Muscle layer of colon (tissue), 2 donors: Measurements from ENCODE around the gene NDUFS3.

ENCODE experiments used
- H3K27ac ChIP-seq: one replicate; pipeline ENCODE4 v1.7.0; 2013; ENCODE audit warnings: low read depth, mild to moderate bottlenecking, low read length, moderate library complexity
- H3K27me3 ChIP-seq, 2 donors: one replicate each; pipeline ENCODE4 v1.7.0; 2013; ENCODE audit warnings: low read length in 2 of 2, mild to moderate bottlenecking in 2 of 2; ENCODE audit not compliant: insufficient read depth in 2 of 2, control insufficient read depth in 1 of 2
- H3K36me3 ChIP-seq: one replicate; pipeline ENCODE4 v1.7.0; 2013; ENCODE audit warnings: mild to moderate bottlenecking, low read length; ENCODE audit not compliant: insufficient read depth
- H3K4me1 ChIP-seq: one replicate; pipeline ENCODE4 v1.7.0; 2013; ENCODE audit warnings: mild to moderate bottlenecking, low read length; ENCODE audit not compliant: insufficient read depth
- H3K4me3 ChIP-seq, 2 donors: one replicate each; pipeline ENCODE4 v1.7.0; 2013; ENCODE audit warnings: low read length in 2 of 2, low read depth in 1 of 2, mild to moderate bottlenecking in 1 of 2, moderate library complexity in 1 of 2
- H3K9ac ChIP-seq: one replicate; pipeline ENCODE4 v1.7.0; 2013; ENCODE audit warnings: low read length
- H3K9me3 ChIP-seq: one replicate; pipeline ENCODE4 v1.7.0; 2013; ENCODE audit warnings: mild to moderate bottlenecking, low read length
- donor health status: abdominal sarcoma.
- donor health status: Adenocarcinoma of cecum.

NDUFS3 gene

DNA sequence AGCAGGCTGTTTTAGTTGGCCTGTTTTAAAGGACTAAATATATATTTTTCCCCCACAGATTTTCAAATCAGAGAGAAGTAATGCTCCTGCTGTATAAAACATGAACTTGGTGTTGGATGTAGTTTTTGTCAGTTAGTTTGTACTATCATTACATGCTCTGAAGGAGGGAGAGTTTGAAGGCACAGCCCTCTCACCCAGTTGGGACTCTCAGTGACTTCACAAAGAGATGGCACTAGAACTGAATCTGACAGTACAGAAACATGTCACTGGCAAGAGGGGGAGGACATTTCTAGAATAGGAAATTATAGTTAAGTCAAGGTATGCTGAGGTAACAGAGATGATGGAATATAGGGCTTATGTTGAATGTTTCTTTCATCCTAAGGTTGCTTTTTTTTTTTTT is 36.4 kb downstream of the NDUFS3 start:
- no peaks in the 10 kb centered on the region for H3K9me3 ChIP-seq
- peaks cover 11% of the 10 kb centered on the region for H3K36me3 ChIP-seq
- no peak overlapping the region for H3K9ac ChIP-seq
- H3K27me3 ChIP-seq = no peaks in the 10 kb centered on the region
- H3K4me3 ChIP-seq = no peak overlapping the region
- no peak overlapping the region for H3K27ac ChIP-seq
- H3K4me1 ChIP-seq = no peaks in the 10 kb centered on the region

GRCh38 chr11:47616726-47617416 is 38.0 kb downstream of the NDUFS3 start:
- Histone ChIP-seq H3K9ac (no peak overlapping the region), H3K4me3 (no peak overlapping the region), H3K27me3 (no peaks in the 10 kb centered on the region), H3K4me1 (no peaks in the 10 kb centered on the region), H3K36me3 (peaks cover 21% of the 10 kb centered on the region), H3K9me3 (no peaks in the 10 kb centered on the region), H3K27ac (no peak overlapping the region)

DNA sequence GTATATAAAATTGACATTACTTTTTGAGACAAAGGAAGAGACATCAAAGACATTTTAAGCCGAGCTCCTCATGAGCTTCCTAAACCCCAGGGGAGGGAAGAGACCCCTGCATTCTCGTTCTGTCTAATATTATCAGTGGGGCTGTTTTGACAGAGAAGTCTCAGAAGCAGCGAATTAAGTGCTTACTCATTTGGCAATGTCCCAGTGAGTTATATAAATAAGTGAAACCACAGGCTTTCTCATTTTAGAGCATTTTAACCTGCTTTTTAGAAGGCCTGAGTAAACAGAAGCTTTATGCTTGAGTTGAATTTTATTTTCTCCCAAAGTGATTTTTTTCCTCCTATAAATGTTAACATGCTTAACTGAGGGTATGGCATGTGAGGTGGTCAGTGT is 38.5 kb downstream of the NDUFS3 start:
- H3K4me1 ChIP-seq = no peaks in the 10 kb centered on the region
- no peak overlapping the region for H3K9ac ChIP-seq
- no peak overlapping the region for H3K4me3 ChIP-seq
- H3K36me3 ChIP-seq = peaks cover 26% of the 10 kb centered on the region
- no peaks in the 10 kb centered on the region for H3K27me3 ChIP-seq
- H3K9me3 ChIP-seq = no peaks in the 10 kb centered on the region
- no peak overlapping the region for H3K27ac ChIP-seq

- Histone ChIP-seq H3K4me3 (no peak overlapping the region), H3K27ac (no peak overlapping the region), H3K27me3 (no peaks in the 10 kb centered on the region), H3K9me3 (no peaks in the 10 kb centered on the region), H3K36me3 (peaks cover 32% of the 10 kb centered on the region), H3K9ac (no peak overlapping the region), H3K4me1 (no peaks in the 10 kb centered on the region)
These were observed 42.0 kb downstream of the NDUFS3 start for GRCh38 chr11:47620836-47621378.

GRCh38 chr11:47626234-47626633 is 47.4 kb downstream of the NDUFS3 start:
- peaks cover 56% of the 10 kb centered on the region for H3K36me3 ChIP-seq
- no peaks in the 10 kb centered on the region for H3K27me3 ChIP-seq
- no peak overlapping the region for H3K4me3 ChIP-seq
- no peak overlapping the region for H3K27ac ChIP-seq
- no peaks in the 10 kb centered on the region for H3K9me3 ChIP-seq
- H3K9ac ChIP-seq = no peak overlapping the region
- no peaks in the 10 kb centered on the region for H3K4me1 ChIP-seq

- H3K9ac ChIP-seq = no peak overlapping the region
- H3K27ac ChIP-seq = no peak overlapping the region
- no peaks in the 10 kb centered on the region for H3K4me1 ChIP-seq
- no peaks in the 10 kb centered on the region for H3K27me3 ChIP-seq
- no peaks in the 10 kb centered on the region for H3K9me3 ChIP-seq
- H3K36me3 ChIP-seq = peaks cover 48% of the 10 kb centered on the region
- no peak overlapping the region for H3K4me3 ChIP-seq
These were observed 49.2 kb downstream of the NDUFS3 start for GRCh38 chr11:47628026-47628425.

DNA sequence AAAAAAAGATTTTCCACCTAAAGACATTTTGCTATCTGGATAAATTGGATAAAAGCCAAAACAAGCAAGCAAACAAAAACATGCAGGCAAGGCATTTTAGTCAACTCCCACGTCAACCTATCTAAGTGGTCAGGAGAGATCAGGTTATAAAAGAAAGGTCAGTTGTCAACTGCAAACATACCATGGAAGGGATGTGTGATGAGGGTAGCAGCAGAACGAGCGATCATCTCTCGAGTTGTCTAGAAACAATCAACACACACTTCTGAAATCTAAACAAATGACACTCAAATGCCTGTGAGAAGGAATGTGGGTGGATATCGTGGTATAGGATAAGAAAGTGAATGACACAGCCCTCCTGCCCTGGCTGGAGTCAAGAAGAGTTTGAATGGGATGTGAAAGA is 52.6 kb downstream of the NDUFS3 start:
- Histone ChIP-seq H3K4me1 (no peaks in the 10 kb centered on the region), H3K9me3 (no peaks in the 10 kb centered on the region), H3K9ac (no peak overlapping the region), H3K36me3 (peaks cover 61% of the 10 kb centered on the region), H3K27me3 (no peaks in the 10 kb centered on the region), H3K27ac (no peak overlapping the region), H3K4me3 (no peak overlapping the region)
